LNCAP (cell line): ENCODE results near the gene PITRM1.

ENCODE experiments used
- TF ChIP-seq, protein P1 (sequence below): fragments of 450-650 bp; IDR thresholded peaks from 2 replicates; pipeline ENCODE4 v1.5.1; 2017; ENCODE audit warnings: mild to moderate bottlenecking

Gene PITRM1

DNA sequence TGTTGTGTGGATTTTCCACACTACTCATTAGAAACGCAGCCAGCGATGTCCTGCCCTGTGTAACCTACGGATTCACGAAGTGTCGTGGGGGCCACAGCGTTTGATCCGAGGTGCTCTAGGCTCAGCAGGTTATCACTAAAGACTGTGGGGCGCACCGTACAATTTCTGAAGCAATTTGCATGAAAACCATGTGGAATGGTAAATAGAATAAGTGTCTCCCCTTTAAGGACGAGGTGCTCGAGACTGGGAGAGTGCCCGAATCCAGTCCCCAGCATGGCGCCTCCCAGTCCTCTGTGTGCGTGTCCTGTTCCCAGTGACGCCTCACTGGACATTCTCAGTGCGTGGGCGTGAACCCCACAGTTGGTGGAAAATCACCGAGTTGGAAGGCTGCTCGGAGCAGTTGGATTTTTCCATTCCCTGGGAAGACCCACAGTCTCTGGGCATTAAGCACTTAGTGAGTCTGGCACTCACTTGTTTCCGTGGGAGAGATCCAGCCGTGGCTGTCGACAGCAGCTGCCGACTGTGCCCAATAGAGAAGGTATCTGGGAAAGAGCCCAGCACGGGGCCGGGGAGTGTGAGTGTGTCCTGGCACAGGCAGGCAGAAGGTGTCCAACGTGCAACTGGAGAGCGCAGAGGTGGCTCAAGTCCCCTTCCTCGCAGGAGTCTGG is 68.2 kb downstream of the PITRM1 start:
- TF ChIP-seq, protein P1, sequence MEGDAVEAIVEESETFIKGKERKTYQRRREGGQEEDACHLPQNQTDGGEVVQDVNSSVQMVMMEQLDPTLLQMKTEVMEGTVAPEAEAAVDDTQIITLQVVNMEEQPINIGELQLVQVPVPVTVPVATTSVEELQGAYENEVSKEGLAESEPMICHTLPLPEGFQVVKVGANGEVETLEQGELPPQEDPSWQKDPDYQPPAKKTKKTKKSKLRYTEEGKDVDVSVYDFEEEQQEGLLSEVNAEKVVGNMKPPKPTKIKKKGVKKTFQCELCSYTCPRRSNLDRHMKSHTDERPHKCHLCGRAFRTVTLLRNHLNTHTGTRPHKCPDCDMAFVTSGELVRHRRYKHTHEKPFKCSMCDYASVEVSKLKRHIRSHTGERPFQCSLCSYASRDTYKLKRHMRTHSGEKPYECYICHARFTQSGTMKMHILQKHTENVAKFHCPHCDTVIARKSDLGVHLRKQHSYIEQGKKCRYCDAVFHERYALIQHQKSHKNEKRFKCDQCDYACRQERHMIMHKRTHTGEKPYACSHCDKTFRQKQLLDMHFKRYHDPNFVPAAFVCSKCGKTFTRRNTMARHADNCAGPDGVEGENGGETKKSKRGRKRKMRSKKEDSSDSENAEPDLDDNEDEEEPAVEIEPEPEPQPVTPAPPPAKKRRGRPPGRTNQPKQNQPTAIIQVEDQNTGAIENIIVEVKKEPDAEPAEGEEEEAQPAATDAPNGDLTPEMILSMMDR: no peak

DNA sequence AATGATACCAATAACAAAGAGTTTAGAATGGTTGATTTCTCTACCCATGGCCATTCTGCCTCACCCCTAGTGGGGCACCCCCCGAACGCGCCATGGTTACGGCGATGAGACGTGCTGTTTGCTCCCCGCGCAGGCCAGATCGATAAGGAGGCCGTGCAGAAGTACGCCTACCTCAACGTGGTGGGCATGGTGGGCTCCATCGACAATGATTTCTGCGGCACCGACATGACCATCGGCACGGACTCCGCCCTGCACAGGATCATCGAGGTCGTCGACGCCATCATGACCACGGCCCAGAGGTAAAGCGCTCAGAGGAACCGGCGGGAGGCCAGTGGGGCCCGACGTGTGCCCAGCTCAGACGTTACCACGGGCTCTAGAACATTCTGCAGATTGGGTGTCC is 68.9 kb downstream of the PITRM1 start:
- TF ChIP-seq, protein P1: no peak

DNA sequence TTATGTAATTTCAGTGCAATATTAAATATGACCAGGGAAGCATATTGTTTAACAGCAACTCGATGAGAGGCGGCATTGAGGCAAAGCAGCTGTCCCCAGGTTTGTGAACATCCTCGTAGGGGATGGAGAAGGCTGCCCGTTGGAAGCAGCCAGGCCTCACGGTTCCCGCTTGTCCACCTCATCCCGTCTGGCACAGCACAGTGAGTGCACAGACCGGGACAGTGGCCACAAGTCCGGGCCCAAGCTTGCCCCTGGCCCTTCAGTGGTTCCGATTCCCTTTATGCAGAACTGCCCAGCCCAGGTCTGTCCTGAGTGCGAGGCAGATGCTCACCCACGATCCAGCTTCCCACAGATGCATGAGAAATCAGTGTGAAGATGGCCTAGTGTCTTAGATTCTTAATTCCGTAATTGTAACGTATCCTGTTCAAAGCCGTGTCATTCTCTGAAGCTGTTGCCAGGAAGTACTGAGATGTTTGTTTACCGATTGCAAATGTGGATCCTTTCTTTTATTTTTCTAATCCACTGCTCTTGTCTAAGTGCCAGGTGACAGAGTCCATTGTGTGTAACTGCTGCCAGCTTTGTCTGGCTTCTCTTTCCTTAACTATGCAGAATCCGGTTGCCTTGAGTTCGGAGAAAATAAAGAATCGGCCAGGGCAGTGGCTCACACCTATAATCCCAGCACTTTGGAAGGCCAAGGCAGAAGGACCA is 69.7 kb downstream of the PITRM1 start:
- TF ChIP-seq, protein P1: no peak

GRCh38 chr10:3100856-3101640 is 71.5 kb downstream of the PITRM1 start:
- TF ChIP-seq, protein P1: no peak

GRCh38 chr10:3100093-3100792 is 72.3 kb downstream of the PITRM1 start:
- TF ChIP-seq, protein P1: no peak

DNA sequence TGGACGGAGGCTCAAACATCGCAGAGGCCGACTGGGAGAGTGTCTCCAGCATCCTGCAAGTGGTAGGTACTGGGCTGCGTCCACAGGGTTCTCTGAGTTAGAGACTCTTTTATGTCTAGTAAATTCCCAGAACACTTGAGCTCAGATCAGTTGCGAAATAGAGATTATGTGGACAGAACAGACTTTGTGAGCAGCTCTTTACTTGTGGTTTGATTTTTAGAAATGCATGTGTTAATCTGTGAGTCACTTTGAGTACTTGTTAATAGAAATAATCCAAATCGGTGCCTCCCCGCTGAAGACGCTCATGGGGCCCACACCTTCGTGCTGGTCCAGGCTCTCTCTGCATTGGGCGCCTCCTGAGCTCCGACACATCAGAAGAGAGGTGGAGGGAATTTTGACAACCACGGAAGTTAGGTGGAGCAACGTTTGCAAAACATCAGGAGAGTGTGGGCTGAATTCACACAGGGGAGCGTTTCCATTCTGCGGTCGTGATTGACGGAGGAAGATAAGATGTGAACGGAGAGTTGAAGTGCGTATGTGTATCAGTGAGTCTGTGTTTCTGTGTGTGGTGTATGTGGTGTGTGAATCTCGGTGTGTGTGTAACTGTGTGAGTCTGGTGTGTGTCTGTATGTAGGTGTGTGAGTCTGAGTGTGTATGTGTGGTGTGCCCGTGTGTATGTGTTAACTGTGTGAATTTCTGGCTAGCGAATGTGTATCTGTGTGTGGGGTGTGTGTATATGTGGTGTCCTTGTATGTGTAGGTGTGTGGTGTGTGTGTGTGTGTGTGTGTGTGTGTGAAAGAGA is 73.1 kb downstream of the PITRM1 start:
- TF ChIP-seq, protein P1: no peak
